ENCODE data around the gene ITSN1.

GRCh38 chr21:33802481-33802880, 160.2 kb downstream of the ITSN1 start:
- TF ChIP-seq CTCF (IDR thresholded peaks at IDR 0.05) (no peak), ZFX (IDR thresholded peaks at IDR 0.05; ENCODE audit: borderline replicate concordance) (no peak)
